ENCODE data around the gene TLE5.

GRCh38 chr19:3100331-3100730 is 38.0 kb upstream of the TLE5 start:
- TF ChIP-seq BRCA1 (IDR thresholded peaks at IDR 0.05; ENCODE audit: low read depth, low read length) (no peak), CTCF (IDR thresholded peaks at IDR 0.05 in 2 of 3, conservative IDR thresholded peaks at IDR 0.05 in 1 of 3; ENCODE audit: control insufficient read depth in 2 of 3, extremely low read depth in 1 of 3, insufficient read depth in 1 of 3, low read depth in 3 of 3, low read length in 3 of 3) (no peak), FOXK2 (IDR thresholded peaks at IDR 0.05) (no peak), CHD2 (IDR thresholded peaks at IDR 0.05; ENCODE audit: borderline replicate concordance, low read depth, low read length) (no peak), YY1 (IDR thresholded peaks at IDR 0.05; ENCODE audit: low read depth, low read length) (no peak), POLR2A (IDR thresholded peaks at IDR 0.05; ENCODE audit: low read depth, low read length) (no peak)

Measured in GM12878 (cell line).